ENCODE data around the gene RAPSN. TPM values are rescaled to one million over a fixed set of nuclear protein-coding genes. Genes with fewer than 3 reads are reported as not detected.
A peak's percentile ranks its signal among the peaks of the same experiment; 100 is the strongest.

RAPSN gene
- total and polyA plus RNA-seq, 12 donors, result 0.18 to 5.1 (median 2.1) TPM

GRCh38 chr11:47478651-47479329, 29.9 kb upstream of the RAPSN start:
- DNase-seq, result no peak
- Histone ChIP-seq H3K27me3 (no peaks in the 10 kb centered on the region), H3K4me3 (no peak overlapping the region), H3K27ac (no peak overlapping the region), H3K36me3 (replicated peaks in 1 of 2) (peaks cover 0 to 95% of the 10 kb centered on the region in 2 donors), H3K9me3 (replicated peaks in 1 of 3) (no peaks in the 10 kb centered on the region), H3K4me1 (replicated peaks in 1 of 2) (peaks cover 4 to 16% of the 10 kb centered on the region in 2 donors)
- intact Hi-C loops (cut with DNase I), result loop anchor here in 1 of 2 donors (5.0 kb wide), 1 partner anchor 74 kb away; the partner anchor contains the start of gene CELF1
- 77 to 92% (median 85%) methylated on average over 5 of the region's 5 CpGs for WGBS, 4 donors
- TF ChIP-seq, protein P1, sequence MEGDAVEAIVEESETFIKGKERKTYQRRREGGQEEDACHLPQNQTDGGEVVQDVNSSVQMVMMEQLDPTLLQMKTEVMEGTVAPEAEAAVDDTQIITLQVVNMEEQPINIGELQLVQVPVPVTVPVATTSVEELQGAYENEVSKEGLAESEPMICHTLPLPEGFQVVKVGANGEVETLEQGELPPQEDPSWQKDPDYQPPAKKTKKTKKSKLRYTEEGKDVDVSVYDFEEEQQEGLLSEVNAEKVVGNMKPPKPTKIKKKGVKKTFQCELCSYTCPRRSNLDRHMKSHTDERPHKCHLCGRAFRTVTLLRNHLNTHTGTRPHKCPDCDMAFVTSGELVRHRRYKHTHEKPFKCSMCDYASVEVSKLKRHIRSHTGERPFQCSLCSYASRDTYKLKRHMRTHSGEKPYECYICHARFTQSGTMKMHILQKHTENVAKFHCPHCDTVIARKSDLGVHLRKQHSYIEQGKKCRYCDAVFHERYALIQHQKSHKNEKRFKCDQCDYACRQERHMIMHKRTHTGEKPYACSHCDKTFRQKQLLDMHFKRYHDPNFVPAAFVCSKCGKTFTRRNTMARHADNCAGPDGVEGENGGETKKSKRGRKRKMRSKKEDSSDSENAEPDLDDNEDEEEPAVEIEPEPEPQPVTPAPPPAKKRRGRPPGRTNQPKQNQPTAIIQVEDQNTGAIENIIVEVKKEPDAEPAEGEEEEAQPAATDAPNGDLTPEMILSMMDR (IDR thresholded peaks at IDR 0.05), result no peak
- TF ChIP-seq POLR2A (IDR thresholded peaks at IDR 0.05), result no peak

GRCh38 chr11:47477753-47478152, 28.8 kb upstream of the RAPSN start:
- Histone ChIP-seq H3K4me1 (replicated peaks in 1 of 2) (peaks cover 4 to 16% of the 10 kb centered on the region in 2 donors), H3K27ac (peak overlapping the region in 2 of 5 donors; percentile 30 to 36), H3K9me3 (replicated peaks in 1 of 3) (no peaks in the 10 kb centered on the region), H3K27me3 (no peaks in the 10 kb centered on the region), H3K4me3 (no peak overlapping the region), H3K36me3 (replicated peaks in 1 of 2) (peaks cover 0 to 95% of the 10 kb centered on the region in 2 donors)
- 79 to 81% (median 81%) methylated on average over 4 of the region's 4 CpGs for WGBS, 4 donors
- DNase-seq, result no peak
- TF ChIP-seq POLR2A (IDR thresholded peaks at IDR 0.05), result no peak
- intact Hi-C loops (cut with DNase I), result loop anchor here in 1 of 2 donors (5.0 kb wide), 1 partner anchor 75 kb away; the partner anchor contains the start of gene CELF1

GRCh38 chr11:47477323-47477722, 28.4 kb upstream of the RAPSN start:
- TF ChIP-seq POLR2A (IDR thresholded peaks at IDR 0.05), result no peak
- TF ChIP-seq, protein P1 (IDR thresholded peaks at IDR 0.05), result no peak
- Histone ChIP-seq H3K27ac (peak overlapping the region in 2 of 5 donors; percentile 30 to 36), H3K4me1 (replicated peaks in 1 of 2) (peaks cover 4 to 16% of the 10 kb centered on the region in 2 donors), H3K9me3 (replicated peaks in 1 of 3) (no peaks in the 10 kb centered on the region), H3K36me3 (replicated peaks in 1 of 2) (peaks cover 0 to 95% of the 10 kb centered on the region in 2 donors), H3K27me3 (no peaks in the 10 kb centered on the region), H3K4me3 (no peak overlapping the region)
- intact Hi-C loops (cut with DNase I), result loop anchor here in 1 of 2 donors (5.0 kb wide), 1 partner anchor 75 kb away; the partner anchor contains the start of gene CELF1
- peak in 6 of 7 donors; percentile 47 to 72 (median 64) for DNase-seq

DNA sequence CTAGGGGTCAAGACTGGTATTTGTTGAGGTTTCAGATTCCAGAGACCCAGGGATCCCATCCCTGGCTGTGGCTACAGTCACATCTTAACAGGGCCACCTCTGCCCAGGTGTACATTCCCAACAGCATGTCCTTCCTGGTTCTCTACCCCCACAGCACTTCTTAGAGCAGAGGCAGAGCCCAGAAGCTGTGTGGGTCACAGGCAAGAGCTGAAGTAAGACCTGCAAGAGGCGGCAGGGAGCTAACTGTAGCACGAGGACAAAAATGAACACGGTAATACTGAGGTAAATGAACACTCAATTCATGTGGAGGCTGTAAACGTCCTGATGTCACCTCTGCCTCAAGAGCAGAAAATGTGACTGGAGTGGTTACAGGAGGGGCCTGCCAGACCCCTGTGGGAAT, 21.7 kb upstream of the RAPSN start:
- no peak for DNase-seq
- H3K4me3 ChIP-seq, result no peak overlapping the region
- 82 to 85% (median 84%) methylated on average over 4 of the region's 4 CpGs for WGBS, 4 donors
- no peak overlapping the region for H3K27ac ChIP-seq
- H3K27me3 ChIP-seq, result no peaks in the 10 kb centered on the region
- H3K36me3 ChIP-seq (replicated peaks in 1 of 2), result peaks cover 0 to 66% of the 10 kb centered on the region in 2 donors
- TF ChIP-seq, protein P1 (IDR thresholded peaks at IDR 0.05), result no peak
- no peak for TF ChIP-seq POLR2A (IDR thresholded peaks at IDR 0.05)
- peaks cover 14 to 22% of the 10 kb centered on the region in 2 donors for H3K4me1 ChIP-seq (replicated peaks in 1 of 2)
- intact Hi-C loops (cut with DNase I), result no loop called here
- H3K9me3 ChIP-seq (replicated peaks in 1 of 3), result no peaks in the 10 kb centered on the region

All from adrenal gland (tissue), 12 donors.